ENCODE results near the gene FAM181A. TPM values are rescaled to one million over a fixed set of nuclear protein-coding genes. Genes with fewer than 3 reads are reported as not detected.

The FAM181A gene
- total RNA-seq, 5 donors from 2014 or later (not counting 1 experiment from before 2014, with no cell fraction given), result not detected

DNA sequence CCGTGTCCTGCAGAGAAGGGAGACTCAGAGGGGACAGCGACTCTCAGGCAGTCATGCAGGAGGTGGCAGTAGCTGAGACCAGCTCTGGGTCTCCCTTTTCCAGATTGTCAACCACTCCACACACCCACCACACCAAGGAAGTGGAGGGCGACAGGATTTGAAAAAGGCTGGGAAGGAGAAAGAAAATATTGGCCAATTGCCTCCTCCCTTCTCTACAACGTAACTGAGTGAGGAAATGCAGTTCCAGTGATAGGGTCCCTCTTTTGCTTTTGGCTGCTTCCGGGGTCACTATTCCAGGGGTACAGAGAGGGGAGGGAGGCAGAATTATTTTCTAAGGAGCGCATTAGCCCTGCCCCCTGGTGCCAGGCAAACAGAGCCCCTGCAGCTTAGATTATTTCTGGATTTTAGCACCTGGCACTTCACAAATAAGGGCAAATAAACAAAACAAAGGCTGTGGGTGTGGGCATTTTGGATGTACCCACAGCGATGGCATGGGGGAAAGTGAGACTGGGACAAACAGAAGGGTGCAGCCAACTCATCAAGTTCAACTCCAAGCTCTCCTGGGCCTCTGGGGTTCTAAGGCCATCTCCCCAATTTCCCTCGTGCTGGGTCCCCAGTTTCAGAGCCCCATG, 28.8 kb downstream of the FAM181A start:
- Histone ChIP-seq H3K9me3 (no peaks in the 10 kb centered on the region), H3K36me3 (ENCODE audit: control insufficient read depth in 2 of 2, extremely low read depth in 1 of 2, insufficient read depth in 1 of 2, low read length in 1 of 2) (no peaks in the 10 kb centered on the region), H3K27ac (ENCODE audit: low read length) (peak overlapping the region; percentile 79), H3K27me3 (replicated peaks in 1 of 2; ENCODE audit: control insufficient read depth in 2 of 2, extremely low read depth in 1 of 2, insufficient read depth in 2 of 2, low read length in 1 of 2) (peaks cover 0 to 3% of the 10 kb centered on the region in 2 experiments), H3K4me3 (ENCODE audit: control insufficient read depth in 1 of 2, extremely low read depth in 1 of 2, low read length in 1 of 2) (peak overlapping the region in 1 of 2 donors; percentile 45), H3K4me1 (ENCODE audit: control insufficient read depth in 1 of 2, extremely low read depth in 1 of 2, insufficient read depth in 2 of 2, low read length in 2 of 2) (peaks cover 40 to 87% of the 10 kb centered on the region in 2 experiments)
- H3K9me3 Mint-ChIP-seq, result no peaks in the 10 kb centered on the region
- peaks cover 79 to 82% (median 81%) of the 10 kb centered on the region in 3 donors for H3K4me1 Mint-ChIP-seq
- ATAC-seq (replicated peaks in 1 of 4) (no peak), DNase-seq (no peak)
- POLR2A ChIA-PET, result no interaction called here
- H3K27ac Mint-ChIP-seq, result peak overlapping the region; percentile 88 to 89
- no peaks in the 10 kb centered on the region for H3K36me3 Mint-ChIP-seq
- CTCF ChIA-PET, result interaction anchor here (0.6 to 4.3 kb wide), 5 partner anchors 16 to 44 kb away, joined by 3 to 12 read pairs (median 4); partner anchors contain the start of gene CCDC197 (in 1 of the 2)
- WGBS (ENCODE audit: insufficient coverage), result 40% methylated on average over 2 of the region's 8 CpGs
- peak overlapping the region; percentile 63 to 73 (median 68) for H3K4me3 Mint-ChIP-seq
- no peaks in the 10 kb centered on the region for H3K27me3 Mint-ChIP-seq

DNA sequence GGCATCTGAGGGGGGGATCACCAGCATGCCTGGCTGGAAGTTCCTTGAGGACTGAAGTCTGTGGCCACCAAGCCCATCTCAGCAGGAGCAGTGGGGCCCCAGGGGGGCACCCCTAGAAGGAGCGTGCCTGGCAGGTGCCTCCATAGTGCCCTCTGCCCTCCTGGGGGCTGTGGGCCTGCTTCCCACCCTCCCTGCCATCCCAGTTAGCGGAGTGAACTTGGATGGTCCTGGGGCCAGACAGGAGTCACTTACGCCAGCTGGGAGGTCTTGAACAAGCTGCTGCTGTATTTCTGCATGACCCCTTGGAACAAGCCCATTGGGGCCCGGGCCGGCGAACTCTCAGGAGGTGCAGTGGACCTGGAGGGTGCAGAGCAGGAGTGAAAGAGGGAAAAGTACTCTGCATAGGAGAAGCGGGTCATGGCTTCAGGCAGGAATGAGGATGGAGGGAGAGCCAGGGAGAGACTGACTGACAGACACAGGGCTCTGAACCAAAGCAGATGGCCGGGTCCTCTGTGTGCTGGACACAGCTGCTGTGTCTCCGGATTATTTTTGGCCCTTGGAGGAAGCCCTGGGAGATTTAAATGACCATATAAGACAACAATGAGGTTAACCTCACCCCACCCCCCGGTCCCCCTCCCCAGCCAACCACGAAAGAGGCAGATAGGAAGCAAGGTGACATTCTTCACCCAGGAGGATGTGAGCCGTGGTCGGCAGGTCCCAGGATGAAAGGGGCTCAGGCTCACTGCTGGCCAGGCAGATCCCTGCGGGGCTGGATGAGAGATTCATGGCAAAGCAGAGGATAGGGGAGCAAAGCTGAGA, 29.6 kb downstream of the FAM181A start:
- DNase-seq, result peak in 1 of 35 experiments; percentile 28
- Mint-ChIP-seq H3K27ac (peak overlapping the region; percentile 65 to 88), H3K9me3 (no peaks in the 10 kb centered on the region), H3K27me3 (no peaks in the 10 kb centered on the region), H3K4me1 (peaks cover 87 to 89% (median 89%) of the 10 kb centered on the region in 3 donors), H3K36me3 (no peaks in the 10 kb centered on the region), H3K4me3 (peak overlapping the region in 2 of 3 donors; percentile 63 to 73)
- WGBS (ENCODE audit: insufficient coverage), result 45% methylated on average over 11 of the region's 14 CpGs
- Histone ChIP-seq H3K27me3 (replicated peaks in 1 of 2; ENCODE audit: control insufficient read depth in 2 of 2, extremely low read depth in 1 of 2, insufficient read depth in 2 of 2, low read length in 1 of 2) (peaks cover 0 to 3% of the 10 kb centered on the region in 2 experiments), H3K9me3 (no peaks in the 10 kb centered on the region), H3K27ac (ENCODE audit: low read length) (peak overlapping the region; percentile 79), H3K36me3 (ENCODE audit: control insufficient read depth in 2 of 2, extremely low read depth in 1 of 2, insufficient read depth in 1 of 2, low read length in 1 of 2) (no peaks in the 10 kb centered on the region), H3K4me1 (ENCODE audit: control insufficient read depth in 1 of 2, extremely low read depth in 1 of 2, insufficient read depth in 2 of 2, low read length in 2 of 2) (peaks cover 40 to 95% of the 10 kb centered on the region in 2 experiments), H3K4me3 (ENCODE audit: control insufficient read depth in 1 of 2, extremely low read depth in 1 of 2, low read length in 1 of 2) (no peak overlapping the region)
- POLR2A ChIA-PET, result no interaction called here
- no peak for ATAC-seq (replicated peaks in 1 of 4)
- CTCF ChIA-PET, result interaction anchor here (0.7 to 4.3 kb wide), 3 partner anchors 17 to 22 kb away, joined by 3 to 12 read pairs (median 4); no protein-coding TSS in a partner anchor

DNA sequence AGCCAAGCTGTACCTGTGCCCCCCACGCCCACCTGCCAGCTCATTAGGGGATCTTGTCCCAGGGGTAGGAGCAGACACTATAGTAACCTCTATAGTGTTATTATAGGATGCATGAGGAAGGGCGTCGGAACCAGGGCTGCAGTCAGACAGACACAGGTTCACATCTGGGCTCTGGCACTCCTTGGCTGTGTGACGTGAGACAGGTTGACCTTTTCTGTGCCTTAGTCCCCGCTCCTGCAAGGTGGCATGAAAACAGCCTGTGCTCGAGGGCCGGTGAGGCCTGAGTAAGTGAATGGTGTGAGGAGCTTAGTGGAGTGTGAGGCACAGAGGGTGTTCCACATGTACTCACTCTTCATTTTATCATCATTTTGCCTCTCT, 30.2 kb downstream of the FAM181A start:
- Histone ChIP-seq H3K4me3 (ENCODE audit: control insufficient read depth in 1 of 2, extremely low read depth in 1 of 2, low read length in 1 of 2) (no peak overlapping the region), H3K4me1 (ENCODE audit: control insufficient read depth in 1 of 2, extremely low read depth in 1 of 2, insufficient read depth in 2 of 2, low read length in 2 of 2) (peaks cover 40 to 98% of the 10 kb centered on the region in 2 experiments), H3K36me3 (ENCODE audit: control insufficient read depth in 2 of 2, extremely low read depth in 1 of 2, insufficient read depth in 1 of 2, low read length in 1 of 2) (no peaks in the 10 kb centered on the region), H3K27me3 (replicated peaks in 1 of 2; ENCODE audit: control insufficient read depth in 2 of 2, extremely low read depth in 1 of 2, insufficient read depth in 2 of 2, low read length in 1 of 2) (peaks cover 0 to 3% of the 10 kb centered on the region in 2 experiments), H3K27ac (ENCODE audit: low read length) (peak overlapping the region; percentile 36), H3K9me3 (no peaks in the 10 kb centered on the region)
- ATAC-seq (replicated peaks in 1 of 4) (no peak), DNase-seq (no peak)
- no peaks in the 10 kb centered on the region for H3K9me3 Mint-ChIP-seq
- H3K27me3 Mint-ChIP-seq, result no peaks in the 10 kb centered on the region
- H3K27ac Mint-ChIP-seq, result peak overlapping the region; percentile 65 to 88
- H3K4me3 Mint-ChIP-seq, result peak overlapping the region in 1 of 3 donors; percentile 73
- 70% methylated on average over 3 of the region's 7 CpGs for WGBS (ENCODE audit: insufficient coverage)
- H3K4me1 Mint-ChIP-seq, result peaks cover 89 to 93% (median 93%) of the 10 kb centered on the region in 3 donors
- POLR2A ChIA-PET, result no interaction called here
- CTCF ChIA-PET, result interaction anchor here (0.7 to 4.3 kb wide), 3 partner anchors 17 to 21 kb away, joined by 3 to 12 read pairs (median 4); no protein-coding TSS in a partner anchor
- H3K36me3 Mint-ChIP-seq, result no peaks in the 10 kb centered on the region

DNA sequence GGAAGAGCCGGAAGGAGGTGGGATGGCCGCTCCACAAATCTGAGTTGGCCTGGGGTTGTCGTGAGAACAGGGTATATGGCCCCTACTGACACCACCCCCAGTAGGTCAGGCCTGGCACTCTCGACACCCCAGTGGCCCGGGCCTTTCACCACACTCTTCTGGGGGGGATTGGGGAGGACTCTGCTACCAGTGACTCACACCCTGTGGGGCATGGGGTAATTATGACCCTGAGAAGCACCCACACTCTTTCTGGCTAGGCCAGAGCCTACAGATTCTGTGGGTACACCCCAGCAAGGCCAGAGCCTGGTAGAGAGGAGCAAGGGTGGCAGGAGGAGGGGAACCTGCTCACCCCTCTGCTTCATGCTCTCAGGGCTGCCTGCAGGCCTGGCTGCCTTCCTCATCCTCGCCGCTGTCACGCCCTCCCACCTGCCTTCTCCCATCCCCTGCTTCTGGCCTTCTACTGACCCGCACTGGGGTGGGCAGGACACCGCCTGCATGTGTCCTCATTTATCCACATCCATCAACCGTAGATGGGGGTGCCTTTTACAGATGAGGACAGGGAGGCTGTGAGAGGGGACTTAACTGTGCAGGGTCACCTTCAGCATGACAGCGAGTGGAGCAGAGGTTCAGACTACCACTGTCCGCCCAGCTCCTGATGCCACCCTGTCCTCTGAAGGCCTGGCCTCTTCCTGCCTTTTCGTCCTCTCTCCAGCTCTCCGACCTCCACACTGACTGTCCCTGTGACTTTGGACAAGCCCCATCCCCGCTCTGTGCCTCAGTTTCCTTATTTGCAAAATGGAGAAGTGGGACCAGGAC, 30.8 kb downstream of the FAM181A start:
- H3K27me3 ChIP-seq (replicated peaks in 1 of 2; ENCODE audit: control insufficient read depth in 2 of 2, extremely low read depth in 1 of 2, insufficient read depth in 2 of 2, low read length in 1 of 2), result peaks cover 0 to 3% of the 10 kb centered on the region in 2 experiments
- no peaks in the 10 kb centered on the region for H3K36me3 ChIP-seq (ENCODE audit: control insufficient read depth in 2 of 2, extremely low read depth in 1 of 2, insufficient read depth in 1 of 2, low read length in 1 of 2)
- WGBS (ENCODE audit: insufficient coverage), result 100% methylated on average over 4 of the region's 16 CpGs
- ATAC-seq (replicated peaks in 1 of 4), result no peak
- ChIA-PET CTCF (interaction anchor here (0.7 to 4.3 kb wide), 3 partner anchors 12 to 20 kb away, joined by 4 to 12 read pairs (median 4); no protein-coding TSS in a partner anchor), POLR2A (no interaction called here)
- H3K4me3 Mint-ChIP-seq, result peak overlapping the region in 1 of 3 donors; percentile 78
- DNase-seq, result no peak
- no peaks in the 10 kb centered on the region for H3K9me3 ChIP-seq
- no peaks in the 10 kb centered on the region for H3K9me3 Mint-ChIP-seq
- H3K4me1 ChIP-seq (ENCODE audit: control insufficient read depth in 1 of 2, extremely low read depth in 1 of 2, insufficient read depth in 2 of 2, low read length in 2 of 2), result peaks cover 43 to 98% of the 10 kb centered on the region in 2 experiments
- H3K4me3 ChIP-seq (ENCODE audit: control insufficient read depth in 1 of 2, extremely low read depth in 1 of 2, low read length in 1 of 2), result no peak overlapping the region
- H3K4me1 Mint-ChIP-seq, result peaks cover 92 to 94% (median 94%) of the 10 kb centered on the region in 3 donors
- H3K36me3 Mint-ChIP-seq, result no peaks in the 10 kb centered on the region
- H3K27me3 Mint-ChIP-seq, result no peaks in the 10 kb centered on the region
- H3K27ac Mint-ChIP-seq, result peak overlapping the region; percentile 95
- H3K27ac ChIP-seq (ENCODE audit: low read length), result peak overlapping the region; percentile 93

DNA sequence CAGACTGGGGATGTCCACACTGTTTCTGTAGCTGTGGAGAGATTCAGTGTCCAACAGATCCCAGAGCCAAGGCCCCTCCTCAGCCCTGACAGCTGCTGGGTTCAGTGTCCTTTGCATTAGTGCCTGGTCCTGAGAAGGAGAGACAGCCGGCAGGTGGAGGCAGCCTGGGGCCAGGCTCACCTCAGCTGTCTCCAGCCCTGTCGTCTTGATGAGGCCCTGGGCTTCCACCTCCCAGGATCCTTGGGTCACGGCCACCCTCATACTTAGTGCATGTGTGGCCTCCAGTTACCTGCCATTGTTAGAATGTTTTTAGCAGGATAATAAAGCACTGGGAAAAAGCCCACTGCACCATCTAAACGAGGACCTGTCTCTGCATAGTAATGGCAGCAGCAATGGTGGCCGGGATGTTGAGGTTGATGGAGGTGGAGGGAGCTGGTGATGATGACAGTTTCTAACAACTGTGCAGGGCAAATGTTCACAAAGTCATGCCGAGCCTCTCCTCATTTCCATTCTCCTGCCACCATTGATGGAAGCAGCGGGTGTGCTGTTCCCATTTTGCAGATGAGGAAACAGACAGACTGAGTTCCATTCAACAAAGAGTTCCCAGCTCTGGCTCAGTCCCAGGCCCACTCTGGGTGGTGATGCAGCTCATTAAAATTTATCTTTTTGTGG, 31.6 kb downstream of the FAM181A start:
- peak overlapping the region; percentile 95 for H3K27ac Mint-ChIP-seq
- peak overlapping the region in 1 of 2 donors; percentile 2 for H3K4me3 ChIP-seq (ENCODE audit: control insufficient read depth in 1 of 2, extremely low read depth in 1 of 2, low read length in 1 of 2)
- H3K9me3 Mint-ChIP-seq, result no peaks in the 10 kb centered on the region
- ChIA-PET CTCF (interaction anchor here (0.9 to 4.3 kb wide), 2 partner anchors 11 to 19 kb away, joined by 4 to 12 read pairs; no protein-coding TSS in a partner anchor), POLR2A (no interaction called here)
- peak overlapping the region; percentile 93 for H3K27ac ChIP-seq (ENCODE audit: low read length)
- peaks cover 47 to 98% of the 10 kb centered on the region in 2 experiments for H3K4me1 ChIP-seq (ENCODE audit: control insufficient read depth in 1 of 2, extremely low read depth in 1 of 2, insufficient read depth in 2 of 2, low read length in 2 of 2)
- H3K27me3 ChIP-seq (replicated peaks in 1 of 2; ENCODE audit: control insufficient read depth in 2 of 2, extremely low read depth in 1 of 2, insufficient read depth in 2 of 2, low read length in 1 of 2), result peaks cover 0 to 3% of the 10 kb centered on the region in 2 experiments
- 81% methylated on average over 3 of the region's 7 CpGs for WGBS (ENCODE audit: insufficient coverage)
- H3K27me3 Mint-ChIP-seq, result no peaks in the 10 kb centered on the region
- no peak for DNase-seq
- H3K4me1 Mint-ChIP-seq, result peaks cover 92 to 94% (median 94%) of the 10 kb centered on the region in 3 donors
- H3K36me3 Mint-ChIP-seq, result no peaks in the 10 kb centered on the region
- no peak for ATAC-seq (replicated peaks in 1 of 4)
- H3K36me3 ChIP-seq (ENCODE audit: control insufficient read depth in 2 of 2, extremely low read depth in 1 of 2, insufficient read depth in 1 of 2, low read length in 1 of 2), result no peaks in the 10 kb centered on the region
- peak overlapping the region; percentile 42 to 78 (median 70) for H3K4me3 Mint-ChIP-seq
- no peaks in the 10 kb centered on the region for H3K9me3 ChIP-seq

Data from T-cell (primary cell).